Colonic mucosa (tissue), 4 donors: ENCODE data around the gene SUSD3. TPM values are rescaled to one million over a fixed set of nuclear protein-coding genes. Genes with fewer than 3 reads are reported as not detected.

ENCODE experiments used
- DNase-seq: peaks from one replicate; pipeline ENCODE4 v3.0.0-alpha.2; 2020
- H3K27ac ChIP-seq: fragments of 200-600 bp; one replicate; pipeline ENCODE4 v1.8.0; 2021
- H3K27me3 ChIP-seq: fragments of 200-600 bp; one replicate; pipeline ENCODE4 v1.8.0; 2021
- H3K36me3 ChIP-seq: fragments of 200-600 bp; one replicate; pipeline ENCODE4 v1.8.0; 2021
- H3K4me1 ChIP-seq: fragments of 200-600 bp; one replicate; pipeline ENCODE4 v1.8.0; 2021; ENCODE audit warnings: mild to moderate bottlenecking
- H3K4me3 ChIP-seq: fragments of 200-600 bp; one replicate; pipeline ENCODE4 v1.8.0; 2021
- H3K9ac ChIP-seq, 2 donors: one replicate each; pipeline ENCODE4 v1.7.0; 2013; ENCODE audit warnings: control low read depth in 2 of 2, low read depth in 2 of 2, low read length in 2 of 2
- H3K9me3 ChIP-seq: fragments of 200-600 bp; one replicate; pipeline ENCODE4 v1.8.0; 2021
- intact Hi-C: fragments of 100-400 bp; cut with DNase I; formaldehyde crosslinking; loops from one replicate; pipeline ENCODE4 v1.14.1; 2022
- total RNA-seq, 2 donors: library from RNA; stranded (reverse); fragmentation: NEBNext Ultra II Directional in 1 of 2; extraction: Animal tissue kit (Norgen Biotek cat#: 25700) in 1 of 2; gene quantifications; one replicate each; pipeline ENCODE4 v1.2.1, GENCODE V29; 2021
- TF ChIP-seq, protein P1 (sequence below): fragments of 200-600 bp; IDR thresholded peaks from one replicate; pipeline ENCODE4 v1.8.0; 2022; ENCODE audit warnings: antibody characterized with exemption, mild to moderate bottlenecking
- donor health status: healthy.
- donor health status: DM: no; HTN: no; CAD: no.
- donor health status: DM: no; HTN: no; CAD: no.

SUSD3 gene
- total RNA-seq, 2 donors from 2014 or later, result 1.6 to 2.2 TPM

DNA sequence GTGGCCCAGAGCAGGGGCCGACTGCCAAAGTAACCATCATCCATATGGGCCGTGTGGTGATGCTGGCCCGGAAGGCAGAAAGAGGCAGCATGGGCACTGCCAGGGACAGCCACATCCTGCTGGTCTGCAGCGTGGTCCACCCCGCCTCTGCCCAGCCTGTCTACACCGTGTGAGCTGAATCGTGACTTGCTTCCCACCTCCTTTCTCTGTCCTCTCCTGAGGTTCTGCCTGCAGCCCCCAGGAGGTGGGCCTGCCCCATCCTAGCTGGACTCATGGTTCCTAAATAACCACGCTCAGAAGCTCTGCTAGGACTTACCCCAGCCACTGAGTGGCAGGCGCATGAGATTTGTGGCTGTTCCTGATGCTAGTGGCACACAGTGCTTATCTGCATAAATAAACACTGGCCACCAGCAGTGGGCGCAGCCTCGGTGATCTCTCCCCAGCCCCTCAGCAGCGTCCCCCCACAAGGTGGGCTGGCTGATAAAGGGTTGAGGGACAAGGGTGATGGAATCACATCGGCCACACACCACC lies 22.6 kb upstream of the SUSD3 start:
- TF ChIP-seq, protein P1, sequence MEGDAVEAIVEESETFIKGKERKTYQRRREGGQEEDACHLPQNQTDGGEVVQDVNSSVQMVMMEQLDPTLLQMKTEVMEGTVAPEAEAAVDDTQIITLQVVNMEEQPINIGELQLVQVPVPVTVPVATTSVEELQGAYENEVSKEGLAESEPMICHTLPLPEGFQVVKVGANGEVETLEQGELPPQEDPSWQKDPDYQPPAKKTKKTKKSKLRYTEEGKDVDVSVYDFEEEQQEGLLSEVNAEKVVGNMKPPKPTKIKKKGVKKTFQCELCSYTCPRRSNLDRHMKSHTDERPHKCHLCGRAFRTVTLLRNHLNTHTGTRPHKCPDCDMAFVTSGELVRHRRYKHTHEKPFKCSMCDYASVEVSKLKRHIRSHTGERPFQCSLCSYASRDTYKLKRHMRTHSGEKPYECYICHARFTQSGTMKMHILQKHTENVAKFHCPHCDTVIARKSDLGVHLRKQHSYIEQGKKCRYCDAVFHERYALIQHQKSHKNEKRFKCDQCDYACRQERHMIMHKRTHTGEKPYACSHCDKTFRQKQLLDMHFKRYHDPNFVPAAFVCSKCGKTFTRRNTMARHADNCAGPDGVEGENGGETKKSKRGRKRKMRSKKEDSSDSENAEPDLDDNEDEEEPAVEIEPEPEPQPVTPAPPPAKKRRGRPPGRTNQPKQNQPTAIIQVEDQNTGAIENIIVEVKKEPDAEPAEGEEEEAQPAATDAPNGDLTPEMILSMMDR, result no peak
- intact Hi-C loops, result no loop called here
- Histone ChIP-seq H3K27ac (no peak overlapping the region), H3K9me3 (no peaks in the 10 kb centered on the region), H3K9ac (no peak overlapping the region), H3K36me3 (no peaks in the 10 kb centered on the region), H3K27me3 (no peaks in the 10 kb centered on the region), H3K4me1 (no peaks in the 10 kb centered on the region), H3K4me3 (no peak overlapping the region)
- no peak for DNase-seq

DNA sequence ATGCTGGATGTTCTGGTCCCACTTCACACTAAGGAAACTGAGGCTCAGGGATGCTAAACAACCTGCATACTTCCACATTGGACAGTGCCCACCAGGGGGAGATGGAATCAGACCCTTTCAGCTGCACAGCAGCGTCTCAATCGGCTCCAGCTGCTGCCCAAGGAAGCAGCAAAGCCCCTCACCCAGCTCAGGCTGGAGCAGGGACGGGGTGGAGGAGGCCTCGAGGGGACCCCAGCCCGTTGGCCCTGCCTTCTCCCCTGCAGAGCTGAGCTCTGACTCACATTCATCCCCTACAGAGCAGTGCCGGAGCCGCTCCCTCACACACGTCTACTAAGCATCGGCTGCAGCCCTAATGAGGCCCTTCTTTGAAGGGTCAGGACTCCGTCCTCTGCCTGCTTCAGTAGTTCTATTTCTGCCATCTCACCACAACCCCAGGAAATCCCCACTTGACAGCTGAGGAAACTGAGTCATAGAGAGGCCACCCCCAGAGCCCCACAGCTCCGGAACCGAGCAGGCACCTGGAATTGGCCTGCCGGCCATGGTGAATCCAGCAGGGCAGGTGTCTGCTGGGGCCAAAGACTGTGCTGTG lies 21.5 kb upstream of the SUSD3 start:
- Histone ChIP-seq H3K9me3 (no peaks in the 10 kb centered on the region), H3K27me3 (no peaks in the 10 kb centered on the region), H3K9ac (no peak overlapping the region), H3K27ac (no peak overlapping the region), H3K4me1 (no peaks in the 10 kb centered on the region), H3K36me3 (no peaks in the 10 kb centered on the region), H3K4me3 (no peak overlapping the region)
- DNase-seq, result no peak
- intact Hi-C loops, result no loop called here
- TF ChIP-seq, protein P1, result no peak

- Histone ChIP-seq H3K4me1 (no peaks in the 10 kb centered on the region), H3K27ac (no peak overlapping the region), H3K36me3 (no peaks in the 10 kb centered on the region), H3K4me3 (no peak overlapping the region), H3K9me3 (no peaks in the 10 kb centered on the region), H3K9ac (no peak overlapping the region), H3K27me3 (no peaks in the 10 kb centered on the region)
- intact Hi-C loops, result no loop called here
- no peak for DNase-seq
- TF ChIP-seq, protein P1, result no peak
Measured at GRCh38 chr9:93037476-93037971, 21.0 kb upstream of the SUSD3 start.

- H3K4me3 ChIP-seq, result no peak overlapping the region
- H3K36me3 ChIP-seq, result no peaks in the 10 kb centered on the region
- no peaks in the 10 kb centered on the region for H3K9me3 ChIP-seq
- H3K27me3 ChIP-seq, result no peaks in the 10 kb centered on the region
- no peak for DNase-seq
- TF ChIP-seq, protein P1, result no peak
- intact Hi-C loops, result no loop called here
- H3K9ac ChIP-seq, result no peak overlapping the region
- H3K4me1 ChIP-seq, result no peaks in the 10 kb centered on the region
- no peak overlapping the region for H3K27ac ChIP-seq
Measured at GRCh38 chr9:93038918-93039317, 19.6 kb upstream of the SUSD3 start.

DNA sequence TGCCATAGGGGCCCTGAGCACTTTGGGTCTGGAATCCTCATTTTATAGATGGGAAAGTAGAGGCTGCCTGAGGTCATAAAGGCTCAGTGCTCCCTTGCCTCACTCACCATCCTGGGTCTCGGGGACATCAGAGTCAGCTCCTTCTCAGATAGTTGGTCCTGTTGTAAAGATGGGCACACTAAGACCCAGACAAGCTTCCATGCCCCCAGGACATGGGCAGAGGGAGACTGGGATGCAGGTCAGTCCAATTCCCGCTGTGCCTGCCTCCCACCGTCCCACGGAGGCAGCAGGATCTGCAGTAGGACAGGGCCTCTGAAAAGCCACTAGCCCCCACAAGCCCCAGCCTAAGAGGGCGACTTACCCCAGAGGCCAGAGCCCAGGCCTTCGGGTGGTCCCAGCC lies 19.0 kb upstream of the SUSD3 start:
- TF ChIP-seq, protein P1, result no peak
- intact Hi-C loops, result no loop called here
- Histone ChIP-seq H3K9me3 (no peaks in the 10 kb centered on the region), H3K4me1 (no peaks in the 10 kb centered on the region), H3K27me3 (no peaks in the 10 kb centered on the region), H3K4me3 (no peak overlapping the region), H3K36me3 (no peaks in the 10 kb centered on the region), H3K9ac (no peak overlapping the region), H3K27ac (no peak overlapping the region)
- DNase-seq, result no peak
